ENCODE results near the gene WDR88.

Gene WDR88

GRCh38 chr19:33194532-33194885 lies 62.6 kb downstream of the WDR88 start:
- TF ChIP-seq FOXP2 (optimal IDR thresholded peaks at IDR 0.05; ENCODE audit: borderline replicate concordance, extremely low read depth, extremely low read length, insufficient read depth) (no peak), SIN3A (IDR thresholded peaks at IDR 0.05; ENCODE audit: borderline replicate concordance, insufficient read depth, low read length) (no peak), REST (IDR thresholded peaks at IDR 0.05; ENCODE audit: insufficient read depth in 1 of 2, low read depth in 2 of 2, low read length in 2 of 2) (no peak), TAF1 (IDR thresholded peaks at IDR 0.05; ENCODE audit: borderline replicate concordance, insufficient read depth, low read length) (no peak), POLR2AphosphoS5 (IDR thresholded peaks at IDR 0.05; ENCODE audit: low read depth, low read length) (no peak)

- TF ChIP-seq REST (IDR thresholded peaks at IDR 0.05; ENCODE audit: insufficient read depth in 1 of 2, low read depth in 2 of 2, low read length in 2 of 2): 0 out of 4 replicates have a peak, but pooled peaks of 1 of the 2 experiments have one; percentile 29
- TF ChIP-seq POLR2AphosphoS5 (IDR thresholded peaks at IDR 0.05; ENCODE audit: low read depth, low read length): no peak
- TF ChIP-seq FOXP2 (optimal IDR thresholded peaks at IDR 0.05; ENCODE audit: borderline replicate concordance, extremely low read depth, extremely low read length, insufficient read depth): no peak
- 0 out of 2 replicates have a peak, but pooled peaks have one; percentile 35 for TF ChIP-seq SIN3A (IDR thresholded peaks at IDR 0.05; ENCODE audit: borderline replicate concordance, insufficient read depth, low read length)
- TF ChIP-seq TAF1 (IDR thresholded peaks at IDR 0.05; ENCODE audit: borderline replicate concordance, insufficient read depth, low read length): no peak
These were observed 63.2 kb downstream of the WDR88 start for GRCh38 chr19:33194886-33195644.

- TF ChIP-seq FOXP2 (optimal IDR thresholded peaks at IDR 0.05; ENCODE audit: borderline replicate concordance, extremely low read depth, extremely low read length, insufficient read depth): no peak
- no peak for TF ChIP-seq REST (IDR thresholded peaks at IDR 0.05; ENCODE audit: insufficient read depth in 1 of 2, low read depth in 2 of 2, low read length in 2 of 2)
- TF ChIP-seq TAF1 (IDR thresholded peaks at IDR 0.05; ENCODE audit: borderline replicate concordance, insufficient read depth, low read length): no peak
- no peak for TF ChIP-seq SIN3A (IDR thresholded peaks at IDR 0.05; ENCODE audit: borderline replicate concordance, insufficient read depth, low read length)
- TF ChIP-seq POLR2AphosphoS5 (IDR thresholded peaks at IDR 0.05; ENCODE audit: low read depth, low read length): no peak
These were observed 63.9 kb downstream of the WDR88 start for GRCh38 chr19:33195645-33196347.

- TF ChIP-seq FOXP2 (optimal IDR thresholded peaks at IDR 0.05; ENCODE audit: borderline replicate concordance, extremely low read depth, extremely low read length, insufficient read depth) (no peak), SIN3A (IDR thresholded peaks at IDR 0.05; ENCODE audit: borderline replicate concordance, insufficient read depth, low read length) (no peak), TAF1 (IDR thresholded peaks at IDR 0.05; ENCODE audit: borderline replicate concordance, insufficient read depth, low read length) (no peak), POLR2AphosphoS5 (IDR thresholded peaks at IDR 0.05; ENCODE audit: low read depth, low read length) (no peak), REST (IDR thresholded peaks at IDR 0.05; ENCODE audit: insufficient read depth in 1 of 2, low read depth in 2 of 2, low read length in 2 of 2) (no peak)
These were observed 64.7 kb downstream of the WDR88 start for GRCh38 chr19:33196446-33197193.
